Uterus (tissue), 2 donors: Measurements from ENCODE around the gene PSMC2.

Experiments used
- CTCF ChIP-seq, 4 experiments: fragments of 200-600 bp in 2 of 4; fragments of 450-650 bp in 2 of 4; sonication (generic) in 2 of 4; IDR thresholded peaks; one replicate each; pipeline ENCODE4 v1.5.1; 2016 to 2019; ENCODE audit warnings: antibody characterized with exemption in 4 of 4, mild to moderate bottlenecking in 2 of 4, moderate library complexity in 1 of 4
- POLR2A ChIP-seq, 2 donors: fragments of 450-650 bp; IDR thresholded peaks; one replicate each; pipeline ENCODE4 v1.6.1; 2016; ENCODE audit warnings: antibody characterized with exemption in 2 of 2, mild to moderate bottlenecking in 1 of 2, moderate library complexity in 1 of 2

GRCh38 chr7:103380395-103381191 is 33.1 kb downstream of the PSMC2 start:
- TF ChIP-seq CTCF (IDR thresholded peaks at IDR 0.05): no peak
- TF ChIP-seq POLR2A (IDR thresholded peaks at IDR 0.05): no peak
